ENCODE data around the gene SHC2.
"Not testable (repeated sequence)": the region's sequence is repeated elsewhere in the genome, so short reads cannot be mapped to it uniquely, and the experiment has no call there.

The SHC2 gene

DNA sequence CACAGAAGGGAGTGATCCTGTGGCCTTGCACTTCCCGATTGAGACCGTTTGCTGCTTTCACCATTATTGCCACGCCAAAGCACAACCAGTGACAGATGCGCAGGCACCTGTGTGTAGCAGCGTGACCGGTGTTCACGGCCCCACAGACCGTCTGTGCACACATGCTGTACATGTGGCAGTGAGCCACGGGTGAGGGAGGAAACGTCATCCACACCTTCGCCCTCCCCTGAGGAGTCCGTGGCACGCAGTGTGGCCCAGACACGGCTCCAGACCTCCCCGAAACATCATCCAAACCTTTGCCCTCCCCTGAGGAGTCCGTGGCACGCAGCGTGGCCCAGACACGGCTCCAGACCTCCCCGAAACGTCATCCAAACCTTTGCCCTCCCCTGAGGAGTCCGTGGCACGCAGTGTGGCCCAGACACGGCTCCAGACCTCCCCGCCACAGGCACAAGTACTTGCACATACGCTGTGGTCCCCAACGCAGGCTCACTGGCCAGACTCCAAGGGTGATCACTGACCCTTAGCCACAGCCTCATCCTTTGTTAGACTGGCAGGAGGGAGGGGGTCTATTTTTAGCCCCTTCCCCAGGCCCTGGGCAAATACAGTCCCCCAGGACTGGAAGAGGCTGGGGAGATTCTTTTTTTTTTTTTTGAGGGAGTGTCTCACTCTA, 7.9 kb upstream of the SHC2 start:
- no peak for DNase-seq

DNA sequence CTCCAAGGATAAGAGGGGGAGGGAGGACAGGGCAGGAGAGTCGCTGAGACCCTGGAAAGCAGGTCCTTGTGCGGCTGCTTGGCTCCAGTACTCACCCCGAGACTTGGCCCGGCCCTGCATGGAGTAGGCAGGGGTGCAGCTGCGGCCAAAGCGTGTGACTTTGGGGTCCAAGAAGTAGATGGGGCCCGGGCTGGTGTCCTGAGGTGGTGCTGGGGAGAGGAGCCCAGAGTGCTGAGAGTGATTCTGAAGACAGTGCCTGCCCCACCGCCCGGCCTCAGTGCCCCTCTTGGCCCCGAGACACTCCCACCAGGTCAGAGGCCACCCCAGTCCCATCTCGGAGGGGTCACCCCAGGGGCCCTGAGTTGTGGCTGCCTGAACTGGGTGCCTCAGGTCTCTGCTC, 6.7 kb upstream of the SHC2 start:
- no peak for DNase-seq

DNA sequence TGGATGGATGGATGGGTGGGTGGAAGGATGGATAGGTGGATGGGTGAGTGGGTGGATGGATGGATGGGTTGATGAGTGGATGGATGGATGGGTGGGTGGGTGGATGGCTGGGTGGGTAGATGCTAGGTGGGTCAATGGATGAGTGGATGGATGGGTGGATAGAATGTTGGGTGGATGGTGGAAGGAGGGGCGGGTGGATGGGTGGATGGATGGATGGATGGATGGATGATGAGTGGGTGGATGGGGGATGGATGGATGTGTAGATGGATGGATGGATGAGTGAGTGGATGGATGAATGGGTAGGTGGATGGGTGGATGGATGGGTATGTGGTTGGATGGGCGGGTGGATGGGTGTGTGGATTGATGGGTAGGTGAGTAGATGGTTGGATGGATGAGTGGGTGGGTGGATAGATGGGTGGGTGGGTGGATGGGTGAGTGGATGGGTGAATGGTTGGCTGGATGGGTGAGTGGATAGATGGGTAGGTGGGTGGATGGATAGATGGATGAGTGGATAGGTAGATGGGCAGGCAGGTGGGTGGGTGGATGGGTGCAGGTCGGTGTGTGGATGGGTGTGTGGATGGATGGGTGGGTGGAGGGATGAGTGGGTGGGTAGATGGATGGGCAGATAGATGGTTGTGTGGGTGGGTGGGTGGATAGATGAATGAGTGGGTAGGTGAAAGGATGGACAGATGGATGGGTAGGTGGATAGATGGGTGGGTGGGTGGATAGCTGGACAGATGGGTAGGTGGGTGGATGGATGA, 4.4 kb upstream of the SHC2 start:
- no peak for DNase-seq

- DNase-seq = no peak
These were observed 3.3 kb upstream of the SHC2 start for GRCh38 chr19:464208-464545.

- DNase-seq = no peak
These were observed 2.8 kb upstream of the SHC2 start for GRCh38 chr19:463483-464207.

DNA sequence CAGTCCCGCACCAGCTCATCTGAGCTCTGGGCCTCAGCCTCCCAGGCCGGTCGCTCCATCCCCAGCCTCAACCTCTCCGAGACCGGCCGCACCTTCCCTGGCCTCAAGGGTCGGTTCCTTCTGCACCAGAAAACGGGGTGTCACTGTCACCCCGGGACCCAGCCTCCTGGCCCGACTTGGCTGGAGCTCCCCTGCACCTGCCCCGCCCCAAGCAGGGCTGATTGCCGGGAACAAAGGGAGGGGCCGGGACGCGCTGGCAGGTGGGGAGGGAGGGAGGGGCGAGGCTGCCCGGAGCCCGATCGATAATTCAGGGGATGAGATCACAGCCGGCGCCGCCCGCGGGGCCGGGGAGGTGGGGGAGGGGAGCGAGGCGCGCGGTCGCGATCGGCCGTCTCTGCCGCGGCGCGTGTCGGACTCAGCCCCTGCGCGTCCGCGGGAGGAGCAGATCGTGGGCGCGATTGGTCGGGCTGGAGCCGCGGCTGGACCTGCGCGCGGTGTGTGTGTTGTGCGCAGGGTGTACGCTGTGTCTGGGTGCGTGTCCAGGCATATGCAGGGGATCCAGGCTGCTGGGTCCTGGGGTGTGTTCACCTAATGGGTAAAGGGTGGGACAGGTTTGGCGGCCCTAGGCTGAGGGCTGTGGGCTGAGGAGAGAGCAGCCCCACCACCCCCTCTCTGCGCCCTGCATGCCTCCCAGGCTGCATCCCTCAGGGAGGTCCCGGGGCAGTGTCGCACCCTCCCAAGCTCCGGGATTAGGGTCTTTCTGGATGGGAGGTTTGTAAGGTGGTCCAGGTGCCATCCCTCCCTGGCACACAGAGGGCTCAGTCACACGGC, 1.1 kb upstream of the SHC2 start:
- DNase-seq = no peak

GRCh38 chr19:459724-460511, 915 bp downstream of the SHC2 start:
- DNase-seq = no peak

DNA sequence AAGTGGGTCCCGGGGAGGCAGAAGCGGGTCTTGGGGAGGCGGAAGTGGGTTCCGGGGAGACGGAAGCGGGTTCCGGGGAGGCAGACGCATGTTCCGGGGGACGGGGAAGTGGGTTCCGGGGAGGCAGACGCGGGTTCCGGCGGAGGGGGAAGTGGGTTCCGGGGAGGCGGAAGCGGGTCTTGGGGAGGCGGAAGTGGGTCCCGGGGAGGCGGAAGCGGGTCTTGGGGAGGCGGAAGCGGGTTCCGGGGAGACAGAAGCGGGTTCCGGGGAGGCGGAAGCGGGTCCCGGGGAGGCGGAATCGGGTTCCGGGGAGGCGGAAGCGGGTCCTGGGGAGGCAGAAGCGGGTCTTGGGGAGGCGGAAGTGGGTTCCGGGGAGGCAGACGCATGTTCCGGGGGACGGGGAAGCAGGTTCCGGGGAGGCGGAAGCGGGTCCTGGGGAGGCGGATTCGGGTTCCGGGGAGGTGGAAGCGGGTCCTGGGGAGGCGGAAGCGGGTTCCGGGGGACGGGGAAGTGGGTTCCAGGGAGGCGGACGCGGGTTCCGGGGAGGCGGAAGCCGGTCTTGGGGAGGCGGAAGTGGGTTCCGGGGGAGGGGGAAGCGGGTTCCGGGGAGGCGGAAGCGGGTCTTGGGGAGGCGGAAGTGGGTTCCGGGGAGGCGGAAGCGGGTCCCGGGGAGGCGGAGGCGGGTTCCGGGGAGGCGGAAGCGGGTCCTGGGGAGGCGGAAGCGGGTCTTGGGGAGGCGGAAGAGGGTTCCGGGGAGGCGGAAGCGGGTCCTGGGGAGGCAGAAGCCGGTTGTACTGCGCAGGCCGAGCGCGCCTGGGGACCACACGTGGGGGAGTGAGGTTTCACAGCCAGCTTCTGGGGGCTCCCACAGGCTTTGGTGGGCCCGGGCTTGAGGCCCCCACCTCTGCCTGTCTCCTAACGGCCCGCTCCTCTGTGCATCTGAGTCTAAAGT, 2.5 kb downstream of the SHC2 start:
- DNase-seq = no peak

DNA sequence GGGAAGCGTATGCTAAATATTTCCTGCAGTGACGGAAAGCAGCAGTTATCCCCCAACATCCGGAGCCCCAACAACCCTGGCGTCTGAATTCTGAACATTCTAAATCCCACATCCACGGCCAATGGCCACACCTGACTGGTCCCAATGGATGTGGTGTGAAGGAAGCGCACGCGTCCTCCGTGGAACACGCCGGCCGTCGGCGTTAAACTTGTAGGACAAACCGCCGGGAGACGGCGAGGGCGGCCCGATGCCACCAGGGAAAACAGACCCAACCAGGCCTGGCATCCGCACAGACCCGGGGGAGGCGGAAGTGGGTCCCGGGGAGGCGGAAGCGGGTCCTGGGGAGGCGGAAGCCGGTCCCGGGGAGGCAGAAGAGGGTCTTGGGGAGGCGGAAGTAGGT, 3.2 kb downstream of the SHC2 start:
- no peak for DNase-seq

GRCh38 chr19:456547-457110, 4.2 kb downstream of the SHC2 start:
- no peak for DNase-seq

- no peak for DNase-seq
These were observed 4.8 kb downstream of the SHC2 start for GRCh38 chr19:455851-456546.

- DNase-seq = no peak
These were observed 5.7 kb downstream of the SHC2 start for GRCh38 chr19:455031-455705.

GRCh38 chr19:453606-454005, 7.2 kb downstream of the SHC2 start:
- no peak for DNase-seq

GRCh38 chr19:452829-453228, 8.0 kb downstream of the SHC2 start:
- DNase-seq = no peak

DNA sequence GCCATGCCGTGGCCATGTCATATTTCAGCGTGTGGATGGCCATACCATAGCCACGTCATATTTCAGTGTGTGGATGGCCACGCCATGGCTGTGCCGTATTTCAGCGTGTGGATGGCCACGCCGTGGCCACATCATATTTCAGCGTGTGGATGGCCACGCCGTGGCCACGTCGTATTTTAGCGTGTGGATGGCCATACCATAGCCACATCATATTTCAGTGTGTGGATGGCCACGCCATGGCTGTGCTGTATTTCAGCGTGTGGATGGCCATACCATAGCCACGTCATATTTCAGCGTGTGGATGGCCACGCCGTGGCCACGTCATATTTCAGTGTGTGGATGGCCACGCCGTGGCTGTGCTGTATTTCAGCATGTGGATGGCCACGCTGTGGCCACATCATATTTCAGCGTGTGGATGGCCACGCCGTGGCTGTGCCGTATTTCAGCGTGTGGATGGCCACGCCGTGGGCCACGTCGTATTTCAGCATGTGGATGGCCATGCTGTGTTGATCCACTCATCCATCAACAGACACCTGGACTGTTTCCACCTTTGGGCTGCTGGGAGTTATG, 9.8 kb downstream of the SHC2 start:
- not testable (repeated sequence) for DNase-seq

DNA sequence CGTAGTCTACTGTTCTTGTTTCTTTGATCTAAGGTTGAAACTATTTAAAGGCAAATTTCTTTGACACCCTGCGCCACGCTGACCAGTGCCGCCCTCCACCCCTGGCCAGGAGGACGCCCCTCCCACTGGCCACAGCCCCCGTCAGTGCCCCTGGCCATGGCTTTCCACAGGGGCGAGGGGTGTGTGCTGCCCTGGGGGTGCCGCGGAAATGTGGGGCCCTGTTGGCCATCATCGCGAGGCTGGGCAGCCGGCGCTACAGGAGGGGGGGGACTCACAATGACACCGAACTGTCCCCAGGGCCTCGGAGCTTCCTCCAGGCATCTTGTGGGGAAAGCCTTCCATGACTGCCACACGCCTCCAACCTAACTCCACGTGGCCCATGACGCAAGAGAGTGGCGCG, 10.9 kb downstream of the SHC2 start:
- no peak for DNase-seq

- DNase-seq = no peak
These were observed 12.8 kb downstream of the SHC2 start for GRCh38 chr19:447816-448560.

GRCh38 chr19:447064-447426, 13.8 kb downstream of the SHC2 start:
- no peak for DNase-seq
